Epithelial cell of proximal tubule (primary cell): Measurements from ENCODE around the gene NEK4. TPM values are rescaled to one million over a fixed set of nuclear protein-coding genes. Genes with fewer than 3 reads are reported as not detected.

ENCODE experiments used
- DNase-seq: peaks from one replicate; pipeline ENCODE4 v3.0.0-alpha.2; 2011; ENCODE audit warnings: low read depth
- H3K4me3 ChIP-seq: 2 replicates; pipeline ENCODE4 v1.5.1; 2011; ENCODE audit warnings: low read depth, mild to moderate bottlenecking, low read length
- total RNA-seq: library from RNA; depleted of rRNA; stranded (reverse); fragments of >200 nt; gene quantifications from 2 replicates; pipeline ENCODE4 v1.2.3, GENCODE V29; 2015
- TF ChIP-seq, protein P1 (sequence below): conservative IDR thresholded peaks from 2 replicates; pipeline ENCODE4 v1.5.1; 2012; ENCODE audit warnings: low read depth, mild to moderate bottlenecking, low read length

Gene NEK4
- total RNA-seq, 1 donor from 2014 or later: 13.3 TPM

DNA sequence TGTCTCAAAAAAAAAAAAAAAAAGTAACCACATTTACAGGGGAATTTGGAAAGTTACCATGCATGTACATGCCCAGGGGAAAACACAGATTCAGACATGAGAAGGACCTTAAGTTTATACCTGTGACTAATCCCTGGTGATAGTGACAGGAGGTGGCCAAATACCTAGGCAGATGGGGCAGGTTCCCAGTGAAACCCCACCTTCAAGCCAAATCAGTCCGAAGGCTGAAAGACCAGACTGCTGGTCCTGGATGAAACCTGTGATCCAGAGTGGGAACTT, 49.1 kb downstream of the NEK4 start:
- no peak overlapping the region for H3K4me3 ChIP-seq
- no peak for DNase-seq
- TF ChIP-seq, protein P1, sequence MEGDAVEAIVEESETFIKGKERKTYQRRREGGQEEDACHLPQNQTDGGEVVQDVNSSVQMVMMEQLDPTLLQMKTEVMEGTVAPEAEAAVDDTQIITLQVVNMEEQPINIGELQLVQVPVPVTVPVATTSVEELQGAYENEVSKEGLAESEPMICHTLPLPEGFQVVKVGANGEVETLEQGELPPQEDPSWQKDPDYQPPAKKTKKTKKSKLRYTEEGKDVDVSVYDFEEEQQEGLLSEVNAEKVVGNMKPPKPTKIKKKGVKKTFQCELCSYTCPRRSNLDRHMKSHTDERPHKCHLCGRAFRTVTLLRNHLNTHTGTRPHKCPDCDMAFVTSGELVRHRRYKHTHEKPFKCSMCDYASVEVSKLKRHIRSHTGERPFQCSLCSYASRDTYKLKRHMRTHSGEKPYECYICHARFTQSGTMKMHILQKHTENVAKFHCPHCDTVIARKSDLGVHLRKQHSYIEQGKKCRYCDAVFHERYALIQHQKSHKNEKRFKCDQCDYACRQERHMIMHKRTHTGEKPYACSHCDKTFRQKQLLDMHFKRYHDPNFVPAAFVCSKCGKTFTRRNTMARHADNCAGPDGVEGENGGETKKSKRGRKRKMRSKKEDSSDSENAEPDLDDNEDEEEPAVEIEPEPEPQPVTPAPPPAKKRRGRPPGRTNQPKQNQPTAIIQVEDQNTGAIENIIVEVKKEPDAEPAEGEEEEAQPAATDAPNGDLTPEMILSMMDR: no peak

GRCh38 chr3:52721002-52721729, 49.6 kb downstream of the NEK4 start:
- no peak overlapping the region for H3K4me3 ChIP-seq
- DNase-seq: no peak
- TF ChIP-seq, protein P1: no peak

- no peak overlapping the region for H3K4me3 ChIP-seq
- TF ChIP-seq, protein P1: no peak
- no peak for DNase-seq
These were observed 51.1 kb downstream of the NEK4 start for GRCh38 chr3:52719618-52720017.

GRCh38 chr3:52715714-52716305, 54.9 kb downstream of the NEK4 start:
- TF ChIP-seq, protein P1: no peak
- no peak overlapping the region for H3K4me3 ChIP-seq
- no peak for DNase-seq

GRCh38 chr3:52714335-52715302, 56.1 kb downstream of the NEK4 start:
- peak overlapping the region; percentile 35 for H3K4me3 ChIP-seq
- TF ChIP-seq, protein P1: no peak
- DNase-seq: no peak

DNA sequence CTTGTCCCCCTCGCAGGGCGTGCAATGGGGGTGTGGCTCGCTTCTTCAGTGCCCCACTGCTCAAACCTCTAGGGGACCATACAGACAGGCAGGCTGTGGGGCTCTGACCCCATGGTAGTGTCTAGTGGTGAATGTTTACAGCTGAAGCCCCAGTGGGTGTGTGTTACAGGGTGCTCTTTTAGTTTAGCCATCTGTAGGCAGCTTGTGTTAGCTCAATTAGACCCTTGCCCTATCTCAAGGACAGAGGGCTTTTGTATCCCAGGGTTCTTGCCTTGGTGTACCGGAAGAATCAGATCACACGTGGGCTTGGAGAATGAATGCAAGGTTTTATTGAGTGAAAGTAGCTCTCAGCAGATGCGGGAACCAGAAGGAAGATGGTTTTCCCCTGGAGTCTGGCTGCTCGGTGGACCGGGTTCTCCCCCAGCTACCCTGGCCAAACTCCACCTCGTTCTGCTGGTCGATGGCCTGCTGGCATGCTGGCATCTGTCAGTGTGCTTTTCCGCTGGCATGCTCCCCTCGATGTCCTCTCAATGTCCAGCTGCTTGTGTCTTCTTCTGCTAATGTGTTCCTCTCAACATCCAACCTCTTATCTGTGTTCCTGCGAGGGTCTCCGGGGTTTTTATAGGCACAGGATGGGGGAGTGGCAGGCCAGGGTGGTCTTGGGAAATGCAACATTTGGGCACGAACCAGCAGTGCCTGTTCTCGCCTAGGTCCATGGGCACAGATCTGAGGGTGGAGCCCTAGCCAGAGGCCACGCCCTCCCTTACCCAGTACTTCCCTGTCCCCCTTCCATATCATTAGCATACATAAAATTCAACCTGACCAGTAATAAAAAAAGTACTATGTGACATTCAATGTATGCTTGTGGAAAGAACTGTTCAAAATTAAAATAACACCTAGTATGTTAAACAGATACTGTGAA, 58.2 kb downstream of the NEK4 start:
- no peak for DNase-seq
- H3K4me3 ChIP-seq: no peak overlapping the region
- TF ChIP-seq, protein P1: no peak
